ENCODE data around the gene RAB34. TPM values are rescaled to one million over a fixed set of nuclear protein-coding genes. Genes with fewer than 3 reads are reported as not detected.

Gene RAB34
- total RNA-seq, 1 experiment from 2014 or later, result 449 TPM

DNA sequence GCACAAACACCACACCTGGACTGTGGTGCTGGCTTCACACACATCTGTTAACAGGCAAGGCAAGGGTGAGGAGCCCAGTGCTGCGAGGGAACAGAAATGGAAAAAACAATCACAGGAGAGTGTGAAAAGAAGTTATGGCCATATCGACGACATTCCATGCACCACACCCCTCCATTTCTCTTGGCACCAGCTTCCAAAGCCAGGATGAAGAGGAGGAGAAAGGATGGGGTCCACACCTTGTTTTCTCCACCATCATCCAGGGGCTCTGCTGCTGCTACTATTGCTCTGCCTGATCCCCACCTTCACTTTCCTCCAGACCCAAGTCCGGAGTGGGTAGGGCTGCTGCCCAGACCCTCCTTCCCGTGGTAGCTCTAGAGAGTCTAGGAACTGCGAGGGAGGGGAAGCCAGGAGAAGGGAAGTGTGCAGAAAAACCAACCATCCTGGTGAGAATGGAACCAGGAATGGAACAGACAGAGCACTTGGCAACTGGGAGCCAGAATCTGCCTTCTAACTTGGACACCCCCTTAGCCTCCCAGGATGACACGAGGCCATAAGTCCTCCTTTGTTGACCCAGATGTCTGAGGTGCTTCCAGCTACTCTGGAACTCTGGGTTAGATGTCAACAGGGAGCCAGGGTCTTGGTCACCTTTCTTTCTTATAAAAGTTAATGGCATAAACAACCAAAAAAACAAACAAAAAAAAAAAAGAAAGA is 4.8 kb downstream of the RAB34 start:
- no peak for DNase-seq (ENCODE audit: low read depth)

DNA sequence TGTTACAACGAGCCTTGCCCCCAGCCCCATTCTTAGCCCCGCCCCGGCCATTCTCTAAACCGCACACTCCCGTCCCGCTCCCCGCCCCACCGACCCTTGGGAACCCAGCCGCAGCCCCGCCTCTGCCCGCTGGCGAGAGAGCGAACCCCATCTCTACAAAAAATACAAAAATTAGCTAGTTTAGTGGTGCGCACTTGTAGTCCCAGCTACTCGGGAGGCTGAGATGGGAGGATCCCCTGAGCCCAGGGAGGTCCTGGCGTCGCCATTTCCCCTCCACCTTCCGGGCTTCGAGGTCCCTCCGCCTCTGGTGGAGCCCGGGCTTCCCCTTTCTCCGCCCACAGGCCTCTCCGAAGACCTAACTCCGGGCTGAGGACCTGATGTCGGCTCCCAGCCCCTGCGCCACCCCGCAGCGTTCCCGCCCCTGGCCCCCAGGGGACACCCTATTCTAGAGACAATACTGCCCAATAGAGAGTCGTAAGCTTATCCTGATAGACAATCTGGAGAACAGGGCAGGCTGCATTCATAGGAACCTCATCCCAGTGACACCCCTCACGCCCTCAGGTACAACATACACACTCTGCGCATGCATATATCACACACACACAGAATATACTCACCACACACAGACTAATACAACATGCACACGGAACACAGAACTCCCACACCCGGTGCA is 5.5 kb downstream of the RAB34 start:
- no peak for DNase-seq (ENCODE audit: low read depth)

DNA sequence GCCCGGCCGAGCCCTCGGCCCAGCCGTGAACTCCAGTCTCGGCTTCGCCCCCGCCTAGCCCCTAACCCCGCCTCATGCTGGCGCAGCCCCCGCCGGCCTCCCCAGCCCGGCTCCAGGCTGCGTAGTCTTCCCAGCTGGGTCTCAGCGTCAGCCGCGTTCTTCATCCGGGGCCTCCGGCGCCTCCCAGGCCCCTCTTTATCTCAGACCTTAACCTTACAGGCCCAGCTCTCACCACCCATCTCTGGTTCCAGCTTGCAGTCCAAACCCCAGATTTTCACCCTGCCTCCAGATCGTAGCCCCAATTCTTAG is 6.0 kb downstream of the RAB34 start, which contains the start of gene PROCA1:
Gene PROCA1 (minus strand): TSS at position 166 of the 309 bp plus-strand sequence. CDS start 228 bp downstream, outside the sequence.
- DNase-seq (ENCODE audit: low read depth), result no peak

DNA sequence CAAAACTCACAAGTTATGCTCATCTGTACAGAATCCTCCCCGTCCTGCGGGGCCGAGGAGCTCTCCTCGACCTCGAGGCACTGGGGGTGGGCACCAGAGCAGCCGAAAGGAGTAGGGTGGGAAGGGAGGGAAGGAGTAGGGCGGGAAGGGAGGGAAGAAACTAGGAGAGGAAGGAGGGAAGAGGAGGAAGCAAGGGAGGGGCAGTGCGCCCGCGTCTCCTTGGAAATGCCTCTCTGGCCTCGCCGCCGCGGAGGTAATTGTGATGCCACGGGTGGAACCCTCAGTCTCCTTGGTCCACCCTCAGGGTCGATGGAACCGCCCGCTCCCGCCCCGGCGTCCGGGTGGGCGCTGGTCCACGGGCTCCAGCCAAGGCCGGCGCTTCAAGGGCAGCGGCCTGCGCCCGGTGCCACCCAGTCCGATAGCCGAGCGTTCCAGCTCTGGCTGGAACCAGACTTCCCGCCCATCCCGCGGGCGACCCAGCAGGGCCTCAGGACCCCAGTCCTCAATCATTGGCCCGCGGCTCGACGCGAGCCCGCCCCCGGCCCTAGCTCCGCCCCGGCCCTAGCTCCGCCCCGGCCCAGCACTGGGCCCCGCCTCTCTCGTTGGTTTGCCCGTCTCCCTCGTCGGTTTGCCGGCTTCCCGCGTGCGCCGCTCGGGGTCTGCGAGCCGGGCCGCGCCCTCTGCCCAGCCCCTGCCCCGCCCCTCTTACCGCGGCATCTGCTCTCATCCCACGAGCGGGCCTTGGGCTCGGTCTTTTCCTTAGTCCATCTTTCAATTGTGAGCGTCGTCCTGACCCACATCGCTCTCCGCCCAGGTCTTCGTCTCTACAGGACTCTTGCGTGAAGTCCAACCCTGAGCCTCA is 6.6 kb downstream of the RAB34 start:
- DNase-seq (ENCODE audit: low read depth), result peak; percentile 89

DNA sequence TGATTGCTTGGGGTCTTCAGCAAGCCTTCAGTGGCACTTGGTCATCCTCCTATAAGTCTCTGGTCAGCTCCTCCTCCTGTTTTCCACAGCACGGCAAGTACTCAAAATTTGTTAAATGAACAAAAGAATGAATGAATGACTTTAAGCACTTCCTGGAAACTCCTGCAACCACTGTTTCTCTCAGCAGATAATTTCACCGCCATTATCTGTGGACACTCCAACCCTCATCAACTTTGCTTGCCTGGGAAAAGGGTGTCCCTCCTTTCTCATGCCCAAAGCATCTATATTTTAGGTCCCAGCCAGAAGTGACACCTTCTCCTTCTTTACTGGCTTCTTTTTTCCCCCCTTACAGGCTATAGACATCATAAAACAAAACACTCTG is 10.3 kb downstream of the RAB34 start:
- no peak for DNase-seq (ENCODE audit: low read depth)

DNA sequence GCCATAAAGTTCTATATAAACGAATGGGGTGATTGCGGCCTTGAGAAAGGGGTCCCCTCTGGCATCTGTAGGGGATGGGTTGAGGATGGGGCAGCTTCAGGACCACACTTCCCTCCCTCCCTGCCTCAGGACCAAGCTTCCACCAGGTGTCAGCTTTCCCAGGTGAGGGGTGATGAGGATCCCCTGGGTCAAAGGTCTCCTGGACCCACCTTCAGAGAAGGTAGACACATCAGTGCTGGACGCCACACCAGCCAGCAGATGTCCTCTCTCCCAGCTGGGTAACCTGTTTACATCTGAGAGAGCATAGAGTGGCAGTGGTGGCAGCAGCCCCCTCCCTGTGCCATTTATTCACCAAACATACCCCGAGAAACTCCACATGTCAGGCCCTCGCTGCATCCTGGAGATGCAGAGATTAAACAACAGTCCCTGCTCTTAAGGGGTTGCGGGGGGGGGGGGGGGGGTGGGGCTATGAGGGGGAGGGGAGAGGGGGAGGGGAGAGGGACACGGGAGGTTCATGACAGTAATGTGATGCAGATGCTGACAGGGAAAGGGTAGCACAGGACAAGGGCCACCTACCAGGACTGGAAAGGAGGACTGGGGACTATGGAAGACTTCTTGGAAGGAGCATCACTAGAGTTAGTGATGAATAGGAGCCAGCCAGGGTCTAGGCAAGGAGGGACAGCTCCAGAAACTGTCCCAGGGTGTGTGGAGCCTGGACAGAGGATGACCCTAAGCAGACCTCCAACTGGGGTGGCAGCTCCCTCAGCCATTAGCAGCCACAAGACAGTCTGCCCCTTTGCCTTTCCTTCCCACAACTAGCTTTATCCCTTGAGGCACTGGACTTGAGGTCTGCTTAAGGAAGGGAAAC is 11.0 kb downstream of the RAB34 start:
- no peak for DNase-seq (ENCODE audit: low read depth)

DNA sequence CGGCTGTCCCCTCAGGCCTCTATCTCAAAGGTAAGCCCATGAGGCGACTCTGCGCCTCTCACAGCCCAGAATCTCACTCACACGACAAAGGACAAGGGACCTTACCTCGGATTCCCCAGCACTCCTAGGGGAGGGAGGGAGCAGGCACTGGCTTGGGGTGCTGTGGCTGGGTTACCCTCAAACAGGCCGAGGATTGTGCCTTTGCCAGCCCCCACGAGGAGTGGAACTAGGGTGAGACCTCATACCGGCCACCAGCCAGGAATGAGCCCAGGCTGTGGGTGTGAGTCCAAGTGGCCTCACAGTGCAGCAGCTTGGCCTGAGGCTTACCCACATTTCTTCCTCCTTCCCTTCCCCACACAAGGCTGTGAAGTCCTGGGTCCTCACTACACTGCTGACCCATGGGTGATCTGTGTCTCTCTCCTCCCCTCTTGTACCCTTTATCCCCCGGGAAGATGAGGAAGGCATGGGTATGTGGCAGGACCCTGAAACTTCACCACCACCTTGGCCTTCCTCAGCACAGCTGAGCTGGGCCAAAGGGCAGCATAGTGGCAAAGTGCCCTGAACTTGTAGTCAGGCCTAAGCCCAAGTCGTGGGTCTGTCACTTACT is 11.8 kb downstream of the RAB34 start:
- DNase-seq (ENCODE audit: low read depth), result no peak

DNA sequence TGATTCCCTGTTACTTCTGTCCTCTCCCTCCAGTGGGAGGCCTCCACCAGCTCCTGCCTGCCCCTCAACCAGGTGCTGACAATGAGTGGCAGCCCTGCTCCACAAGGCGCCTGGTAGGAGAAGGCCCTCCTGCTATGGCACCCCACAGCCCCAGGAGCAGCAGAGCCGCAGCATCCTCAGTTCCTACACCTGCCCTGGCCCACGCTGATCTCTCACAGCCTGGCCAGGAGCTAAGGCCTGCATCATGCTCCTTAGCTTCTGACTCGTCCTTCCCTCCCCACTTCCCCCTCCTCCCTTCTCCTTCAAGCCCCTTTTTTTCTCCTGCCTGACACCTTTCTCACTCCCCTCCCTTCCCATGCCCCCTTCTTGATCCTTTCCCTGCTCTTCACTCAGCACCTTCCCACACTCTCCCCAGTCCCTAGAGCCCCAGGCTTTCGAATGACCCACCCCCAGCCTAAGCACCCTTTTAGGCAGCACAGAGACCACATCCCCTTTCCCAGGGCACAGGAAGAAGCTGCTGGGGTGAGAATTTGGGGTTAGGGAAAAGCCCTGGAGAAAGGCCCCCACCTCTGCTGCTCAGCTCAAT is 12.5 kb downstream of the RAB34 start:
- no peak for DNase-seq (ENCODE audit: low read depth)

DNA sequence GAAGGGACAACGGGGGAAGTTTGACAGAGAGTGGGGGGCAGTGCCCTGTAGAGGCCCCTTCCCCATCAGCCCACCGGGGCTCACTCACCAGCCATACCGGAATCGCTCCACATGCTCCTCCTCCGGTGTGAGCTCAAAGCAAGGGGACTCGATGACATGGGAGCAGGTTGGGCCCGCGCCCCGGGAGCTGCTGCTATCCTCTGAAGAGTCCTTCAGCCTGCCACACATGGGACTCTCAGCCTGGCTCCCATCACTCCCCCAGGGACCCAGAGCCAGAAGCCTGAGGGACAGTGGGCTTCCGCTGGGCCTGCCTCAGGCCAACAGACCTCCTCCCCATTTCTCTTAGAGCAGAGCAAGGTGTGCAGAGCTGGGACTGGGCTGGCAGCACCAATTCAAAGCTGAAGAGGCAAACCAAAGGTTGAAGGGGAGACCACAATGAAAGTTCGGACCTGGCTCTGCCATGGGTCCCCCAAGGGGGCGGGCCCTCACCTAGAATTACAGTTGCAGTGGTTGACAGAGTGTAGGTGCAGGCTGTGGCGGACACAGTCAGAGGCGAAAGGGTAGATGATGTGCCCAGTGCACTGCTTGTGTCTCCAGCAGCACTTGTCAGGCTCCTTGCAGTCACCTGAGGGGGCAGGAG is 13.3 kb downstream of the RAB34 start:
- DNase-seq (ENCODE audit: low read depth), result no peak

DNA sequence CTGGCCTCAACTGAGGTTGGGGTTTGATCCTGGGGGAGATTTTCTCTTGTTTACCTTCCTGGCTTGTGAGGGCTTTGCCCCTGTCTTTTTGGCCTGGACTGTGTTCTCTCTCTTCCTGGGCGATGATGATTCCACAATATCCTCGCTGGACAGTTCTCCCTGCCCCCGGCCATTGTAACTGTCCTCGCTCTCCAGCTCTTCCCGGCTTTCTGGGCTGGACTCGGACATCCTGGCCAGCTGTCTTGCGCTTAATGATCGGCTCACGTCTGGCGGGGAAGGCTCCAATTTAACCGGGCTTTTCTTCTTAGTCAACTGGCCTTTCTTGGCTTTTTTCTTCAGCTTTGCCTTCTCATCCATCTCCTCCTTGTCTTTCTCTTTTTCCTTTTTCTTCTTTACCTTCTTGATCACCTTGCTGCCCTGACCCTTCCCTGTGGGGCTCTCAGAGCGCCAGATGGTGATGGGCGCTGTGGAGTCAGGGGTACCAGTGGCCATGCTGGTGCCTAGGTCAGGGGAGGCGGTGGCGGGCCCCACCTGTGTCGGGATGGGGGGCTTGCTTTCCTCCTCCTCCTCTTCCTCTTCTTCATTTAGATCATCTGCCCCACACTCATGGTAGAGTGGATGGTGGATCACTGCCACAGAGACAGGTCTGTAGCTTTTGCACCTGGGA is 14.0 kb downstream of the RAB34 start:
- DNase-seq (ENCODE audit: low read depth), result no peak

DNA sequence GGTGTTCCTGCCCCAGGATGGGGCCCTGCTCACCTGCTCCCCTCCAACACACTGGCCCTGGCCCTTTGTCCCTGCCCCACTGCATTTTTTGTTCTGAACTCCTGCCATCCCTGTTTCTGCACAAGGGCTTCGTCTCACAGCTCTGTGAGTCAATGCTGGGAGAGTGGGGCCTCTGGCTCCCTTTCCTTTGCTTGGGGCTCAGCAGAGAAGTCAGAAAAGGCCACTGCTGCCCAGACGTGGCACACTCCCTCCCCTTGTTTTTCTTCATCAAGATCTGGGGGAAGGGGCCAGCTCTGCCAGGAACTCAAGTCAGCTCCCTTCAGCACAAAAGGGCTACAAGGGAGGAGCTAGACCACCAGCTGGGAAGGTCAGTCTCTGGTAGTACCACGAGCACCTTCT is 14.9 kb downstream of the RAB34 start:
- no peak for DNase-seq (ENCODE audit: low read depth)

DNA sequence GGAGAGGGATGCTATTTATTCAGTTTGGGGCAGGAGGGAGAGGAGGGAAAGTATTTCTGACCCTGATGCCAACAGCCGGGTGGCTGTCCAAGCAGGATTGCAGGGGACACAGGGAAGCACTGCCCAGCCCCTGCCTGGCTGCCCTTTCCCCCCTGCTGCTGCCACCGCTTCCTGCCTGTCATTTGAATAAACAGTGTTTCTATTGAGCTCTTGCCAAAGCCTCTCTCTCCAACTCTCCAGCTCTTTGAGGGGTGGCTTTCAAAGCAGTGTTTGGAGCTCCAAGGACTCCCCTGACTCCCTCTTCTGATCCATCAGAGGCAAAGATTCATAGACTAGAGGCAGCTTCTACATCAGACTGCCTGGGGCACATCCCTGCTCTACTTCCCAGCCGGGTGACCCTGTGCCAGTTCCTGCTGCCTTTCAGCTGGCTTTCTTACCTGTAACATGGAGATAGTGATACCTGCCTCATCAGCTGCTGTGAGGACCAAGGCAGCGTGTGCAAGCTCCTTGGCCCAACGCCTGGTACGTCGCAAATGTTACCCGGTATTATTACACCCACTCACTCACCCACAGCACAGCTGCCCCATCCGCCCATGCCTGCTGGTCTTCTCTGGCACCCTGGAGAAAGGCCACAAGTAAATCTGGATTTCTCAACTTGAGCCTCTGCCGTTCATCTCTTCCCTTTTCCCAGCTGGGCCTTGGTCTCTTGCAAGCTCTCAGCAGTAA is 15.5 kb downstream of the RAB34 start:
- DNase-seq (ENCODE audit: low read depth), result no peak

DNA sequence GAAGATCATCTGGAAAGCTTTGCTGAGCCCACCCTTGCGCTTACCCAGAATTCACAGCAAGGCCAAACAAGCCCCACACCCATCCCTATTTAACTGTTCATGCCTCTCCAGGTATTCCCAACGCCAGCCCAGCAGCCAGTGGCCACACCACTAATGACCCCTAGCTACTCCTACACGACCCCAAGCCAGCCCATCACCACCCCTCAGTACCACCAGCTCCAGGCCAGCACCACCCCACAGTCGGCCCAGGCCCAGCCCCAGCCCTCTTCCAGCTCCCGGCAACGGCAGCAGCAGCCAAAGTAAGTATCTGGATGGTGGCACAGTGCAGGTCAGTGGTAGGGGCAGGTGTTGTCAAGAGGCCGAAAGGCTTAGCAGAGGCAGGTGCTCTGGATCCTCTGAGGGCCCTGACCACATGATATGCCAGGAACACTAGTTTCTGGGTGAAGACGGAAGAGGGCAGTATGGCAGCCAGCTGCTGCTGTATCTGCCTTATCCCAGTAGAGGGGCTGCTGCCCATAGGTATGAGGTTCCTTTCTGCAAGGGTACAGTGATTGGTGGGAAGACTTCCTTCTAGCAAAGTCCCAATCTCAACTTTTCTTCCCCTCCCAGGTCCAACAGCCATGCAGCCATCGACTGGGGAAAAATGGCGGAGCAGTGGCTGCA is 16.7 kb downstream of the RAB34 start:
- no peak for DNase-seq (ENCODE audit: low read depth)

DNA sequence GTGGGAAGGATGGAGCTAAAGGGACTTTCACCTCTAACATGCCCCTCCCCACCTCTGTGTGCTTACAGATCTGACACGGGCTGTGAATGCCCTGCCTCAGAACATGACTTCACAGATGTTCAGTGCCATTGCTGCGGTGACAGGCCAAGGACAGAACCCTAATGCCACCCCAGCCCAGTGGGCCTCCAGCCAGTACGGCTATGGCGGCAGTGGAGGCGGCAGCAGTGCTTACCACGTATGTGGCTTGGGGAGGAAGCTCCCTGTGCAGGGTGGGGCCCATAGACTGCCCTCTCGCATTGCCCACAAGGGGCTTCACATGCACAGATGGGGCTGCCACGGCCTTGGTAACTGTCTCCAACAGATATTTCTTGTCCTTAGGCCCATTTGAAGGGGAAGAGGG is 17.4 kb downstream of the RAB34 start:
- DNase-seq (ENCODE audit: low read depth), result no peak

DNA sequence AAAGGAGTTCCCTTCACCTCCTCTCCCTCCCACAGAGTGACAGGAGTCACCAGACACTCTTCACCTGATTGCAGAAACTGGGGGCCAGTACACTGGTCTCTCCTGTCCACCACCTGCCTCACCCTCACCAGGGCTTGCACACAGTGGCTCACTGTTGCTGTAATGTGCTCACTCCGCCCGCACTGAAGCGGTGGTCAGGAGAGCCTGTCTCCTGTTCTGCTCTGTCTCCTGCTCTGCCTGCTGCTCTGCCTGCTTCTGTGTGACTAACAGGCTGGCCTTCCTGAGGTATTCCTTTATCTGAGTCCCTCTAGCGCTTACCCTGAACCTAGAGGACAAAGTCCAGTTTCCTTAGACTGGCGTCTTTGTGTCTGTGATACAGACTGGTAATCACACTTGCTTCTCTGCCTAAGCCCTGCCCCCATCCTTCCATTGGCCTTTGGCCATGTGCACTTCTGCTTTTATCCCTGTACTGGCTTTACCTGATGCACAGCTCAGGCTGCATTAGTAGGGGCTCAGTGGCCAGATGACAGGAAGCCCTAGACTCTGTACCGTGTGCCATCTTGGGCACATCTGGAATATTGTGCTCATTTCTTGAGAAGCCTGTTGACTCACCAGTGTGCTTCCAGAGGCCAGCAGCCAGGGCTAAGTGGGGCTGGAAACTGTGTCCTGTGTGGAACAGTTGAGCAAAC is 19.3 kb downstream of the RAB34 start:
- no peak for DNase-seq (ENCODE audit: low read depth)

DNA sequence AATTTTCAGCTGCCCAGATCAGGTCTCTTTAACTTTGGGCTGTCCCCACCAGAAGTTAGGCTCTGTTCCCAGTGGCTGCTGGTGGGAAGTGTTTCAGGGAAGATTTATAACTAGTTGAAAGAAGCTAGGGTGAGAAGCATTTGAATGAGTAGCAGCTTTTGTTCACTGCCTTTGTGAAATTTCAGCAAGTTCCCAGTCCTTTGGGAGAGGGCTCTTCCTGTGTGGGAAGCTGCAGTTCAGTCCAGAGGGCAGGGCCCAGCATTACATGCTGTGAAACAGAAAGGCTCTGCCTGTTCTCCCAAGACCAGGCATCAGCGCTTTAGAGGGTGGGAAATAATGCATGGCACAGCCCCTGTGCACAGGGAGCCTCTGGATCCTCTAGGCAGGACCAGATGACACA is 23.8 kb downstream of the RAB34 start:
- no peak for DNase-seq (ENCODE audit: low read depth)

DNA sequence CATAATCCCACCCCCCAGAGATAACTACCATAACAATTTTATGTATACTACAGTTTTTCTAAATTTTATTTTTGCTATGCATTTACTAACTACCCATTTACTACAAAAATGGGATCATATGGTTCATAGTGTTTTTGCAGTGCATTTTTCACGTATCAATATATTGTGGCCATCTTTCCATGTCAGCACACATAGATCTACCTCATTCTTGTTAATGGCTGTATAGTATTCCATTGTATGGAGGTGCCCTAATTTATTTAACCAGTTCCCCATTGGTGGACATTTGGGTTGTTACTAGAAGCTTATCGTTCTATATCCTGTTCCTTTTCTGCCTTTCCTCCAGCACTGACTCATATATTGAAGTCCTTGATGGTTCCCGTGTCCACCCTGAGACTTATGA is 28.7 kb downstream of the RAB34 start:
- DNase-seq (ENCODE audit: low read depth), result no peak

DNA sequence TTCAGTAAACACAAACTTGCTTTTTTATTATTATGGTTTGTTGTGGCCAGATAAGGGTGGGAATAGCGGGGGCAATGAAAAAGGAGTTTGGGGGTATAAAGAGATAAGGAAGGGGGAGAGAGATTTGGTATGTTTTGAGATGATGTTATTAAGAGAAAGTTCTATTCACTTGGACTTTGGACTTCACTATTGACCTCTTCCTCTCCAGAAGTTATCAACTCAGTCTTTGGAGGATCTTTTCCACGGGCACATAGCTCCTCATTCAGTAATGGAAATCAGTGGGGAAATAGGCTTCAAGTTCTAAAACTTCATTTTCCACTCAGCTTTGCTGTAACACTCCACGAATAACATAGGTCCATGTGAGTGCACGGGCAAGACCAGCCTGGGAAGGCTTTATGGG is 29.2 kb downstream of the RAB34 start:
- DNase-seq (ENCODE audit: low read depth), result no peak

Measured in LHCN-M2 (cell line).